Pericardium fibroblast (primary cell): Measurements from ENCODE around the gene MAF. TPM values are rescaled to one million over a fixed set of nuclear protein-coding genes. Genes with fewer than 3 reads are reported as not detected.

Experiments
- total RNA-seq: library from RNA; depleted of rRNA; stranded (reverse); fragments of >200 nt; gene quantifications from 2 replicates; pipeline ENCODE4 v1.2.3, GENCODE V29; 2015

The MAF gene
- total RNA-seq: 13.8 and 27.8 TPM in 2 replicates

GRCh38 chr16:79600638-79601091 lies at the start of gene MAF:
Gene MAF, minus strand, starts transcription at chr16:79600737. Its CDS starts 835 bp downstream, at chr16:79599902.

